Activated CD8-positive, alpha-beta T cell treated with anti-CD3 and anti-CD28 coated beads, Interleukin-2, amount 10 ng/mL, durations not matched to agents 7 days and 5 days (primary cell): Measurements from ENCODE around the gene MECR. TPM values are rescaled to one million over a fixed set of nuclear protein-coding genes. Genes with fewer than 3 reads are reported as not detected.

Experiments used
- ATAC-seq: fragments of 150-1000 bp; cut with Tn5 transposase; one replicate; pipeline ENCODE4 v1.10.0; 2021; ENCODE audit warnings: moderate library complexity
- CTCF ChIA-PET: fragments of 350-600 bp; sonication (Branson Sonifier 250); formaldehyde crosslinking; loops from one replicate; lab custom pipeline; 2021; ENCODE audit warnings: antibody characterized with exemption; lab: Charles Lee
- POLR2A ChIA-PET: fragments of 350-600 bp; sonication (Branson Sonifier 250); formaldehyde crosslinking; loops from one replicate; lab custom pipeline; 2021; ENCODE audit warnings: antibody characterized with exemption; lab: Charles Lee
- DNase-seq: peaks from one replicate; pipeline ENCODE4 v3.0.0-alpha.2; 2020
- H3K27ac Mint-ChIP-seq: one replicate; pipeline ENCODE4 v1.8.0; 2021; ENCODE audit warnings: mild to moderate bottlenecking, mixed read lengths
- H3K27me3 Mint-ChIP-seq: one replicate; pipeline ENCODE4 v1.8.0; 2021; ENCODE audit warnings: low read depth, mixed read lengths
- H3K36me3 Mint-ChIP-seq: one replicate; pipeline ENCODE4 v1.8.0; 2021; ENCODE audit warnings: low read depth, mixed read lengths
- H3K4me1 Mint-ChIP-seq: one replicate; pipeline ENCODE4 v1.8.0; 2021; ENCODE audit warnings: low read depth, mixed read lengths
- H3K4me3 Mint-ChIP-seq: one replicate; pipeline ENCODE4 v1.8.0; 2021; ENCODE audit warnings: mild to moderate bottlenecking, mixed read lengths
- H3K9me3 Mint-ChIP-seq: one replicate; pipeline ENCODE4 v1.8.0; 2022; ENCODE audit warnings: mixed read lengths; ENCODE audit not compliant: insufficient read depth
- total RNA-seq, 2 experiments: library from RNA; stranded (reverse); gene quantifications; one replicate each; pipeline ENCODE4 v1.2.3, GENCODE V29; 2021

MECR gene
- total RNA-seq, 2 experiments from 2014 or later = 23.5 to 26.4 TPM

GRCh38 chr1:29251164-29252124, 20.7 kb upstream of the MECR start:
- ChIA-PET POLR2A (no interaction called here), CTCF (no interaction called here)
- Mint-ChIP-seq H3K9me3 (no peaks in the 10 kb centered on the region), H3K27me3 (no peaks in the 10 kb centered on the region), H3K27ac (no peak overlapping the region), H3K4me1 (no peaks in the 10 kb centered on the region), H3K4me3 (no peak overlapping the region), H3K36me3 (no peaks in the 10 kb centered on the region)
- no peak for ATAC-seq
- DNase-seq = no peak

GRCh38 chr1:29249951-29250581, 19.3 kb upstream of the MECR start:
- ATAC-seq = no peak
- ChIA-PET POLR2A (interaction anchor here (0.7 kb wide), 1 partner anchor 9 kb away, joined by 3 read pairs; no protein-coding TSS in a partner anchor), CTCF (no interaction called here)
- no peaks in the 10 kb centered on the region for H3K9me3 Mint-ChIP-seq
- no peaks in the 10 kb centered on the region for H3K36me3 Mint-ChIP-seq
- no peak overlapping the region for H3K4me3 Mint-ChIP-seq
- no peak for DNase-seq
- no peak overlapping the region for H3K27ac Mint-ChIP-seq
- H3K27me3 Mint-ChIP-seq = no peaks in the 10 kb centered on the region
- no peaks in the 10 kb centered on the region for H3K4me1 Mint-ChIP-seq

DNA sequence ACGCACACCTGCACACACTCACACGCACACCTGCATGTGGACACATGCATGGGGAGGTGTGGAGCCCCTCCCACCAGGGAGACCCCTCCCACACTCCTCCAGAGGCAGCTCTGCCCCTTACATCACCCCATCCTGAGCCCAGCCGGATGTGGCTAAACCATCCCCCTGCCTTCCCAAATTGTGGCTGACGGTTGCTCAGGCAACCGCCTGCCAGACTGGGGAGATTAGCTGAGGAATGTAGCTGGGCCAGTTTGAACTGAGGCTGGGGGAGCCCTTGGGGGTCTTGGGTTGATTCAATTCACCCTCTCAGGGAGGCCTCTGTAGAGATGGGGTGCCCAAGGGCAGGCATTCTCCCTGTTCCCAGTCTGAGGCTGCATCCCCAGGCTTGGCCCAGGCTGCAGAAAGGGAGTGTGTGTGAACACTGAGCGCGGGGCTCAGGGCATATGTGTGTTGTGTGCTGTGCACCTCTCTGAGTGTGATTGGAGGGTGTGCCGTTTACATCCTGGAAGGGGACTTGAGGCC, 18.5 kb upstream of the MECR start:
- Mint-ChIP-seq H3K4me1 (no peaks in the 10 kb centered on the region), H3K36me3 (no peaks in the 10 kb centered on the region), H3K27me3 (no peaks in the 10 kb centered on the region), H3K9me3 (no peaks in the 10 kb centered on the region), H3K4me3 (no peak overlapping the region), H3K27ac (no peak overlapping the region)
- CTCF ChIA-PET = no interaction called here
- POLR2A ChIA-PET = no interaction called here
- ATAC-seq = no peak
- DNase-seq = no peak

GRCh38 chr1:29248409-29248808, 17.7 kb upstream of the MECR start:
- Mint-ChIP-seq H3K27ac (no peak overlapping the region), H3K4me3 (no peak overlapping the region), H3K4me1 (no peaks in the 10 kb centered on the region), H3K27me3 (no peaks in the 10 kb centered on the region), H3K9me3 (no peaks in the 10 kb centered on the region), H3K36me3 (no peaks in the 10 kb centered on the region)
- ChIA-PET POLR2A (no interaction called here), CTCF (no interaction called here)
- ATAC-seq (no peak), DNase-seq (no peak)

GRCh38 chr1:29247571-29248273, 17.0 kb upstream of the MECR start:
- DNase-seq = no peak
- no peak overlapping the region for H3K4me3 Mint-ChIP-seq
- ChIA-PET POLR2A (no interaction called here), CTCF (no interaction called here)
- no peaks in the 10 kb centered on the region for H3K4me1 Mint-ChIP-seq
- H3K36me3 Mint-ChIP-seq = no peaks in the 10 kb centered on the region
- ATAC-seq = no peak
- no peaks in the 10 kb centered on the region for H3K27me3 Mint-ChIP-seq
- no peaks in the 10 kb centered on the region for H3K9me3 Mint-ChIP-seq
- no peak overlapping the region for H3K27ac Mint-ChIP-seq

- ChIA-PET CTCF (no interaction called here), POLR2A (no interaction called here)
- DNase-seq = no peak
- Mint-ChIP-seq H3K27ac (no peak overlapping the region), H3K4me1 (no peaks in the 10 kb centered on the region), H3K27me3 (no peaks in the 10 kb centered on the region), H3K36me3 (no peaks in the 10 kb centered on the region), H3K4me3 (no peak overlapping the region), H3K9me3 (no peaks in the 10 kb centered on the region)
- no peak for ATAC-seq
These were observed 16.3 kb upstream of the MECR start for GRCh38 chr1:29247044-29247443.

DNA sequence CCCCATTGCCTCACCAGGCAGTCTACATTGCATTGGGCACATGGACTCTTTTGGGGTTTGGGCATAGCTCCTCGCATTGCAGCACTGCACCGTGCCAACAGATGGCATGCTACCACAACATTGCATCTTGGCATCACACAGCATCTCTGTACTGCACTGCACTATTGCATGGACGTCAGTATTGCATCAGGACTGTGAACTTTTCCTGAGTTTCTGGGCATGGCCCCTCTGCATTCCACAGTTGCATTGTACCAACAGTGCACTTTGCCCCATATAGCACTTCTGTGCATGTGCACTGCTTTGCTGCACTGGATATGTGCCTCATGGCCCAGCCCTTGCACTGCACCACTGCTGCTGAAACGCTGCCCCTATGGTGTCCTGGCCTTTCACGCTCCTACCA, 15.1 kb upstream of the MECR start:
- POLR2A ChIA-PET = no interaction called here
- H3K4me1 Mint-ChIP-seq = no peaks in the 10 kb centered on the region
- DNase-seq (no peak), ATAC-seq (no peak)
- H3K4me3 Mint-ChIP-seq = no peak overlapping the region
- H3K27me3 Mint-ChIP-seq = peaks cover 5% of the 10 kb centered on the region
- H3K27ac Mint-ChIP-seq = no peak overlapping the region
- H3K36me3 Mint-ChIP-seq = no peaks in the 10 kb centered on the region
- CTCF ChIA-PET = no interaction called here
- no peaks in the 10 kb centered on the region for H3K9me3 Mint-ChIP-seq

- POLR2A ChIA-PET = no interaction called here
- Mint-ChIP-seq H3K4me1 (no peaks in the 10 kb centered on the region), H3K9me3 (no peaks in the 10 kb centered on the region), H3K36me3 (no peaks in the 10 kb centered on the region), H3K27ac (no peak overlapping the region), H3K27me3 (peaks cover 8% of the 10 kb centered on the region), H3K4me3 (no peak overlapping the region)
- no peak for DNase-seq
- ATAC-seq = no peak
- CTCF ChIA-PET = no interaction called here
These were observed 14.5 kb upstream of the MECR start for GRCh38 chr1:29245261-29245660.

GRCh38 chr1:29243871-29244200, 13.1 kb upstream of the MECR start:
- Mint-ChIP-seq H3K9me3 (no peaks in the 10 kb centered on the region), H3K27me3 (peaks cover 21% of the 10 kb centered on the region), H3K4me1 (peaks cover 2% of the 10 kb centered on the region), H3K27ac (no peak overlapping the region), H3K4me3 (no peak overlapping the region), H3K36me3 (no peaks in the 10 kb centered on the region)
- no peak for DNase-seq
- CTCF ChIA-PET = no interaction called here
- POLR2A ChIA-PET = interaction anchor here (0.6 kb wide), 1 partner anchor 16 kb away, joined by 3 read pairs; no protein-coding TSS in a partner anchor
- no peak for ATAC-seq

DNA sequence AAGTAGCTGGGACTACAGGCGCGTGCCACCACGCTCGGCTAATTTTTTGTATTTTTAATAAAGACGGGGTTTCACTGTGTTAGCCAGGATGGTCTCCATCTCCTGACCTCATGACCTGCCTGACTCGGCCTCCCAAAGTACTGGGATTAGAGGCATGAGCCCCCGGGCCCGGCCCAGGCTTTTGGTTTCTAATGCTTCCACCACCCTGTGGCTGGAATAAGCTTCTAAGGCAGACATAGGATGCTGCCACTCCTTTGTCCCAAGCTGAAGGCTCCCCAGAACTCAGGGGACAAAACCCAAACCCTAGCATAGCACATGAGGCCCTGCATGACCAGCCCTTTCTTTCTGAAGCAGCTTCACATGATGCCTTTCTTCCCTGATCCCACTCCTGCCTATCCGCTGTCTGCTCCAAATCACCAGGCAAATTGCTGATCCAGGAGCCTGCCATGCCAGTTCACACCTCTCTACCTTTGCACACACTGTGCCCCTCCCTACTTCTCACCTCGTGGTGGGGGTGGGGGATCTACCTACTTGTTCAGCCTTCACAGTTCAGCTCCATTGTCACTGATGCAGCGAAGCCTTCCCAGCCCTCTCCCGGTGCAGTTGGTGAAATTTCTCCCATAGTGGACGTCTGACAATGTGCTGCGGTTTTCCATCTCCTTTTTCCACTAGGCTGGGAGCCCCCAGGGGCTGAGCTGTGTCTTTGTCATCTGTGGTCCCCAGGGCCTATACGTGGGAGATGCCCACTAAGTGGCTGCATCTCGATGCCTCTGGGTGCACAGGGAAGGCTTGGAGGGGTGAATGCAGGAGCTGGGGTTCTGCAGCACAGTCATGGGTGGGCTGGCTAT, 12.5 kb upstream of the MECR start:
- DNase-seq (no peak), ATAC-seq (no peak)
- H3K27ac Mint-ChIP-seq = no peak overlapping the region
- peaks cover 26% of the 10 kb centered on the region for H3K27me3 Mint-ChIP-seq
- H3K4me1 Mint-ChIP-seq = peaks cover 6% of the 10 kb centered on the region
- ChIA-PET CTCF (no interaction called here), POLR2A (interaction anchor here (0.6 kb wide), 1 partner anchor 16 kb away, joined by 3 read pairs; no protein-coding TSS in a partner anchor)
- no peaks in the 10 kb centered on the region for H3K9me3 Mint-ChIP-seq
- H3K36me3 Mint-ChIP-seq = no peaks in the 10 kb centered on the region
- H3K4me3 Mint-ChIP-seq = no peak overlapping the region

DNA sequence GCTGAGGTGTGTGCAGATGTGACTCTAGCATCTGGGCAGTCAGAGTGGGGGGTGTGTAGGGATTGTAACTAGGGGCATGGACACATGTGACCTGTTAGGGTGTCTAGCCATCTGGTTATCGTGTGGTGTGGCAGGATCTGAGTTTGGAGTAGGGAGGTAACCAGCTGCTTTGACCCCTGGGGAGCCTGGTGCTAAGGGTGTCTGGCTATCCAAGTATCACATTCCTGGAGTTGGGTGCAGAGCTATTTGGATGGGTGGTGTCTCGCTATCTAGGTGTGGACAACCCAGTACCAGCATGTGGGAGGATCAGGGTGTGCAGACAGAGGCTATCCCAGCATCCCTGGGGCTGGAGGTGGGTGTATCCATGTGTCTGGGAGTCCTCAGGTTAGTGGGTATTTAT, 10.3 kb upstream of the MECR start:
- Mint-ChIP-seq H3K36me3 (no peaks in the 10 kb centered on the region), H3K9me3 (no peaks in the 10 kb centered on the region), H3K27me3 (peaks cover 39% of the 10 kb centered on the region), H3K27ac (no peak overlapping the region), H3K4me3 (no peak overlapping the region), H3K4me1 (peaks cover 16% of the 10 kb centered on the region)
- DNase-seq (no peak), ATAC-seq (no peak)
- POLR2A ChIA-PET = no interaction called here
- CTCF ChIA-PET = no interaction called here
